CD4-positive, alpha-beta T cell (primary cell): ENCODE results near the gene ABHD1. TPM values are rescaled to one million over a fixed set of nuclear protein-coding genes. Genes with fewer than 3 reads are reported as not detected.

Experiments
- ATAC-seq: fragments of 200-7000 bp; cut with Tn5 transposase; one replicate; pipeline ENCODE4 v1.10.0; 2022; ENCODE audit warnings: mild to moderate bottlenecking; ENCODE audit not compliant: poor library complexity
- CTCF ChIA-PET: fragments of 350-600 bp; sonication (Branson Sonifier 250); formaldehyde crosslinking; loops from one replicate; lab custom pipeline; 2021; ENCODE audit warnings: antibody characterized with exemption, inconsistent platforms; lab: Charles Lee
- POLR2A ChIA-PET: fragments of 350-600 bp; sonication (Branson Sonifier 250); formaldehyde crosslinking; loops from one replicate; lab custom pipeline; 2021; ENCODE audit warnings: antibody characterized with exemption, inconsistent platforms; lab: Charles Lee
- DNase-seq, 14 experiments: peaks; one replicate each; pipeline ENCODE4 v3.0.0-alpha.2; 2013 to 2020; ENCODE audit warnings: mixed read lengths in 2 of 14
- H3K27ac ChIP-seq, 2 donors: one replicate each; pipeline versions ENCODE4 v1.5.1 to v1.7.0; 2013; ENCODE audit warnings: low read length in 2 of 2, low read depth in 1 of 2, mild to moderate bottlenecking in 1 of 2
- H3K27me3 ChIP-seq, 2 experiments: 1 replicate in 1 of 2; 2 replicates in 1 of 2; pipeline versions ENCODE4 v1.6.1 to v1.7.0; 2013; ENCODE audit warnings: low read length in 2 of 2, control low read depth in 1 of 2, mild to moderate bottlenecking in 1 of 2, moderate library complexity in 1 of 2; ENCODE audit not compliant: insufficient read depth in 2 of 2, control insufficient read depth in 1 of 2
- H3K36me3 ChIP-seq: one replicate; pipeline ENCODE4 v1.6.1; 2013; ENCODE audit warnings: low read length, control low read depth; ENCODE audit not compliant: insufficient read depth
- H3K4me1 ChIP-seq: one replicate; pipeline ENCODE4 v1.6.1; 2013; ENCODE audit warnings: low read length, control low read depth; ENCODE audit not compliant: insufficient read depth
- H3K4me3 ChIP-seq: one replicate; pipeline ENCODE4 v1.5.1; 2013; ENCODE audit warnings: mild to moderate bottlenecking, low read length, moderate library complexity
- H3K9me3 ChIP-seq, 2 experiments: 1 replicate in 1 of 2; 2 replicates in 1 of 2; pipeline versions ENCODE4 v1.6.1 to v1.7.0; 2013; ENCODE audit warnings: low read length in 2 of 2, mild to moderate bottlenecking in 2 of 2, control low read depth in 1 of 2, moderate library complexity in 1 of 2; ENCODE audit not compliant: control insufficient read depth in 1 of 2, insufficient read depth in 1 of 2
- H3K27ac Mint-ChIP-seq: one replicate; pipeline ENCODE4 v1.8.0; 2020; ENCODE audit warnings: mixed read lengths
- H3K27me3 Mint-ChIP-seq: one replicate; pipeline ENCODE4 v1.8.0; 2021; ENCODE audit warnings: mixed read lengths
- H3K36me3 Mint-ChIP-seq: one replicate; pipeline ENCODE4 v1.8.0; 2021; ENCODE audit warnings: low read depth, mixed read lengths
- H3K4me1 Mint-ChIP-seq: one replicate; pipeline ENCODE4 v1.8.0; 2021; ENCODE audit warnings: low read depth, mixed read lengths
- H3K4me3 Mint-ChIP-seq: one replicate; pipeline ENCODE4 v1.8.0; 2020; ENCODE audit warnings: mild to moderate bottlenecking, mixed read lengths
- H3K9me3 Mint-ChIP-seq: one replicate; pipeline ENCODE4 v1.8.0; 2020; ENCODE audit warnings: mixed read lengths
- intact Hi-C, 2 experiments: fragments of 100-400 bp; cut with DNase I in 1 of 2; cut with micrococcal nuclease in 1 of 2; formaldehyde crosslinking; loops; one replicate each; pipeline versions ENCODE4 v1.15.1 to v1.9.0; 2023 to 2025; cut with DNase I, micrococcal nuclease
- total RNA-seq, 174 experiments: library from RNA in 2 of 174; stranded (reverse) in 2 of 174; gene quantifications; one replicate each; pipeline ENCODE4 v1.2.3 and lab custom pipeline; 2021 to 2026
- TF ChIP-seq, protein P1 (sequence below): fragments of 200-600 bp; IDR thresholded peaks from one replicate; pipeline ENCODE4 v1.8.0; 2022; ENCODE audit warnings: antibody characterized with exemption, mild to moderate bottlenecking

ABHD1 gene
- total RNA-seq, 2 experiments from 2014 or later = 1.0 to 1.3 TPM

DNA sequence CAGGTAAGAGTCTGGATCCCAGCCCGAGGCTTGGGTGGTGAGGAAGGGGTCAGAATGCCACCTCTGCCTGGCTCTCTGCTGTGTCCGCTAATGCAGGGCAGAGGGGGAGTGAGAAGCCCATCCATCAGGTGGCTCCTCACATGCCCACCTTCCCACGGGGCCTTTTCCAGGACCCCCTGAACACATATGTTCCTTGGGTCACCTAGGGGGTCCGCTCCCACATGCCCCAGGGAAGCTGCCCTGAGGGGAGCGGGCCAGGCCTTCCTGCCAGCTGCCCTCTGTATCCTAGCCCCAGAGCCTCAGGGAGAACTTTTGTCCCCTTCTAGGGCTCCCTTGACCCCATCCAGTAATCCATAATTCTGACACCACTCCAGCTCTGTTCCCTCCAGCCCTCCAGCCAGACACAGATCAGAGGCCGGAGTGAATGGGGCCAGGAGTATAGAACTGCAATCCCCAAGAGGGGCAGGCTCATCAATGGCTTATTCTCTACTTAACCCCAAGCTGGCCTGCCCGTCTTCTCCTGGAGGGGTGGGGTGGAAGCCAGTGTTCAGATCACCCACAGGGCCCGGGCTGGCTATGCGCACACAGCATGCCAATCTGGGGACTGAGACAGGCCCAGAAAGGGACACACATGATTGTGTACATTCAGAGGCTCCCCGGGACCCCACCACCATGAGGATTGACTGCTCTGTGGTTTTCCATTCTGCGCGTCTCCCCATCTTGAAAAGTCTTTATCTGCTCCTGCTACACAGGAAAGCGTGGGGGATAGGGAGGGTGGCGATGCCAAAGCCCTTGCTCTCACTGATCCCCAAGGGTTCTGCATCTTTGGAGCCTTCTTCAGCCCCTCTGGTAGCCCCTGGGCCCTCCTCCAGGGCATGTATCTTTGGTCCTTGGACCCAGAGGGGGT is 44.1 kb upstream of the ABHD1 start:
- Histone ChIP-seq H3K4me3 (no peak overlapping the region), H3K36me3 (no peaks in the 10 kb centered on the region), H3K9me3 (no peaks in the 10 kb centered on the region), H3K27me3 (no peaks in the 10 kb centered on the region), H3K4me1 (peaks cover 44% of the 10 kb centered on the region), H3K27ac (no peak overlapping the region)
- Mint-ChIP-seq H3K27me3 (no peaks in the 10 kb centered on the region), H3K4me3 (no peak overlapping the region), H3K27ac (no peak overlapping the region), H3K9me3 (no peaks in the 10 kb centered on the region), H3K4me1 (peaks cover 46% of the 10 kb centered on the region), H3K36me3 (no peaks in the 10 kb centered on the region)
- ChIA-PET POLR2A (interaction anchor here (9.9 to 10.2 kb wide), 2 partner anchors 9 to 28 kb away, joined by 113 to 161 read pairs; partner anchors contain the start of genes AGBL5 and OST4), CTCF (no interaction called here)
- intact Hi-C loops = loop anchor here (1.0 to 2.0 kb wide), 4 partner anchors 7 to 133 kb away; partner anchors contain the start of genes AGBL5 (in 1 of the 2), ATRAID (in 1 of the 2), SLC5A6 (in 1 of the 2) and TMEM214 (in 1 of the 2)
- TF ChIP-seq, protein P1, sequence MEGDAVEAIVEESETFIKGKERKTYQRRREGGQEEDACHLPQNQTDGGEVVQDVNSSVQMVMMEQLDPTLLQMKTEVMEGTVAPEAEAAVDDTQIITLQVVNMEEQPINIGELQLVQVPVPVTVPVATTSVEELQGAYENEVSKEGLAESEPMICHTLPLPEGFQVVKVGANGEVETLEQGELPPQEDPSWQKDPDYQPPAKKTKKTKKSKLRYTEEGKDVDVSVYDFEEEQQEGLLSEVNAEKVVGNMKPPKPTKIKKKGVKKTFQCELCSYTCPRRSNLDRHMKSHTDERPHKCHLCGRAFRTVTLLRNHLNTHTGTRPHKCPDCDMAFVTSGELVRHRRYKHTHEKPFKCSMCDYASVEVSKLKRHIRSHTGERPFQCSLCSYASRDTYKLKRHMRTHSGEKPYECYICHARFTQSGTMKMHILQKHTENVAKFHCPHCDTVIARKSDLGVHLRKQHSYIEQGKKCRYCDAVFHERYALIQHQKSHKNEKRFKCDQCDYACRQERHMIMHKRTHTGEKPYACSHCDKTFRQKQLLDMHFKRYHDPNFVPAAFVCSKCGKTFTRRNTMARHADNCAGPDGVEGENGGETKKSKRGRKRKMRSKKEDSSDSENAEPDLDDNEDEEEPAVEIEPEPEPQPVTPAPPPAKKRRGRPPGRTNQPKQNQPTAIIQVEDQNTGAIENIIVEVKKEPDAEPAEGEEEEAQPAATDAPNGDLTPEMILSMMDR = no peak
- ATAC-seq (no peak), DNase-seq (no peak)

DNA sequence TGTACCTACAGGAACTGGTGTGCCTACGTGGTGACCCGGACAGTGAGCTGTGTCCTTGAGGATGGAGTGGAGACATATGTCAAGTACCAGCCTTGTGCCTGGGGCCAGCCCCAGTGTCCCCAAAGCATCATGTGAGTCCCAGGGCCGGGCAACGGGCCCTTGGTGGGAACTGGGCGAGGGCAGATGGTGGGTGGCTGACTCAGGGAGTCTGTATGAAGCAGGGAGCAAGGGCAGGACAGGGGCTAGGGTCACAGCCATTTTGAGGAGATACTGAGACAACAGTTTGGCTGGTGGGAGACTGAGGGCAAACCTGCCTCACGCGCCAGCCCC is 43.5 kb upstream of the ABHD1 start:
- Histone ChIP-seq H3K27ac (no peak overlapping the region), H3K9me3 (no peaks in the 10 kb centered on the region), H3K4me1 (peaks cover 42% of the 10 kb centered on the region), H3K27me3 (no peaks in the 10 kb centered on the region), H3K36me3 (no peaks in the 10 kb centered on the region), H3K4me3 (no peak overlapping the region)
- peaks cover 46% of the 10 kb centered on the region for H3K4me1 Mint-ChIP-seq
- H3K4me3 Mint-ChIP-seq = no peak overlapping the region
- H3K36me3 Mint-ChIP-seq = no peaks in the 10 kb centered on the region
- H3K9me3 Mint-ChIP-seq = no peaks in the 10 kb centered on the region
- TF ChIP-seq, protein P1 = no peak
- no peaks in the 10 kb centered on the region for H3K27me3 Mint-ChIP-seq
- ATAC-seq (no peak), DNase-seq (no peak)
- intact Hi-C loops = loop anchor here (1.0 to 2.0 kb wide), 4 partner anchors 8 to 133 kb away; partner anchors contain the start of genes AGBL5 (in 1 of the 2), ATRAID (in 1 of the 2), SLC5A6 (in 1 of the 2) and TMEM214 (in 1 of the 2)
- H3K27ac Mint-ChIP-seq = no peak overlapping the region
- CTCF ChIA-PET = no interaction called here
- POLR2A ChIA-PET = interaction anchor here (0.6 to 10.2 kb wide), 4 partner anchors 10 to 260 kb away, joined by 4 to 161 read pairs (median 59); partner anchors contain the start of genes AGBL5, OST4 and TMEM214

DNA sequence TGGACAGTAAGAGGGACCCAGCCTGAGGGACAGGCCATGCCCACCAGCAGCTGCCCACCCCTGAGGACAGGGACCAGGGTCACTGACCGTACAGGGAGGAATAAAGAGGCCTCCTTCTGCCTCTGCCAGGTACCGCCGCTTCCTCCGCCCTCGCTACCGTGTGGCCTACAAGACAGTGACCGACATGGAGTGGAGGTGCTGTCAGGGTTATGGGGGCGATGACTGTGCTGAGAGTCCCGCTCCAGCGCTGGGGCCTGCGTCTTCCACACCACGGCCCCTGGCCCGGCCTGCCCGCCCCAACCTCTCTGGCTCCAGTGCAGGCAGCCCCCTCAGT is 43.0 kb upstream of the ABHD1 start:
- Histone ChIP-seq H3K27ac (peak overlapping the region; percentile 33 to 60), H3K4me1 (peaks cover 42% of the 10 kb centered on the region), H3K27me3 (no peaks in the 10 kb centered on the region), H3K4me3 (no peak overlapping the region), H3K9me3 (no peaks in the 10 kb centered on the region), H3K36me3 (no peaks in the 10 kb centered on the region)
- no peaks in the 10 kb centered on the region for H3K9me3 Mint-ChIP-seq
- H3K4me1 Mint-ChIP-seq = peaks cover 46% of the 10 kb centered on the region
- ChIA-PET POLR2A (interaction anchor here (0.6 to 10.2 kb wide), 7 partner anchors 10 to 259 kb away, joined by 4 to 161 read pairs (median 6); partner anchors contain the start of genes ABHD1, AGBL5, ATRAID and OST4), CTCF (interaction anchor here (1.0 to 1.2 kb wide), 4 partner anchors 30 to 199 kb away, joined by 4 to 10 read pairs (median 4); partner anchors contain the start of genes ABHD1 and AGBL5)
- H3K27ac Mint-ChIP-seq = peak overlapping the region; percentile 88
- TF ChIP-seq, protein P1 = no peak
- H3K27me3 Mint-ChIP-seq = no peaks in the 10 kb centered on the region
- DNase-seq (no peak), ATAC-seq (no peak)
- no peaks in the 10 kb centered on the region for H3K36me3 Mint-ChIP-seq
- H3K4me3 Mint-ChIP-seq = no peak overlapping the region
- intact Hi-C loops = loop anchor here (1.0 to 2.0 kb wide), 4 partner anchors 8 to 132 kb away; partner anchors contain the start of genes AGBL5 (in 1 of the 2), ATRAID (in 1 of the 2), SLC5A6 (in 1 of the 2) and TMEM214 (in 1 of the 2)
